ENCODE data around the gene GABPB2.

- TF ChIP-seq POLR2AphosphoS5 (IDR thresholded peaks at IDR 0.05; ENCODE audit: low read depth, low read length): no peak
- TF ChIP-seq POLR2A (IDR thresholded peaks at IDR 0.05; ENCODE audit: low read depth, low read length): no peak
- TF ChIP-seq TAF1 (IDR thresholded peaks at IDR 0.05; ENCODE audit: low read depth, low read length): no peak
These were observed 35.4 kb upstream of the GABPB2 start for GRCh38 chr1:151035167-151035566.
